HEK293T (cell line): ENCODE results near the gene DMAC2.

ENCODE experiments used
- CTCF ChIA-PET: fragments of 350-600 bp; formaldehyde crosslinking; extraction: SDS; loops from one replicate; lab custom pipeline; 2021; ENCODE audit warnings: antibody characterized with exemption, inconsistent platforms; lab: Yijun Ruan, JAX
- POLR2A ChIA-PET: fragments of 350-600 bp; formaldehyde crosslinking; extraction: SDS; loops from one replicate; lab custom pipeline; 2020; ENCODE audit warnings: antibody characterized with exemption, inconsistent platforms; lab: Yijun Ruan, JAX
- DNase-seq: peaks from one replicate; pipeline ENCODE4 v3.0.0; 2012; ENCODE audit warnings: mixed read lengths; ENCODE audit errors: extremely low spot score
- ARNT ChIP-seq: fragments of 450-650 bp; IDR thresholded peaks from 2 replicates; pipeline ENCODE4 v1.6.1; 2017; ENCODE audit warnings: mild to moderate bottlenecking
- BHLHE40 ChIP-seq: fragments of 450-650 bp; IDR thresholded peaks from 2 replicates; pipeline ENCODE4 v1.6.1; 2016; ENCODE audit warnings: mild to moderate bottlenecking, moderate library complexity, borderline replicate concordance
- CTBP1 ChIP-seq: fragments of 450-650 bp; IDR thresholded peaks from 2 replicates; pipeline ENCODE4 v1.6.1; 2016; ENCODE audit warnings: borderline replicate concordance
- ELF4 ChIP-seq: fragments of 450-650 bp; IDR thresholded peaks from 2 replicates; pipeline ENCODE4 v1.6.1; 2017; ENCODE audit warnings: antibody characterized with exemption
- FOXA1 ChIP-seq: fragments of 450-650 bp; IDR thresholded peaks from 2 replicates; pipeline ENCODE4 v1.6.1; 2016; ENCODE audit warnings: mild to moderate bottlenecking
- FOXK2 ChIP-seq: fragments of 450-650 bp; IDR thresholded peaks from 2 replicates; pipeline ENCODE4 v1.6.1; 2016; ENCODE audit warnings: mild to moderate bottlenecking
- FOXM1 ChIP-seq: fragments of 450-650 bp; IDR thresholded peaks from 2 replicates; pipeline ENCODE4 v1.6.1; 2017; ENCODE audit warnings: mild to moderate bottlenecking, borderline replicate concordance
- HDGF ChIP-seq: fragments of 450-650 bp; IDR thresholded peaks from 2 replicates; pipeline ENCODE4 v1.6.1; 2017; ENCODE audit warnings: antibody characterized with exemption, borderline replicate concordance
- L3MBTL2 ChIP-seq: fragments of 450-650 bp; conservative IDR thresholded peaks from 2 replicates; pipeline ENCODE4 v1.6.1; 2016; ENCODE audit warnings: mild to moderate bottlenecking
- LEF1 ChIP-seq: fragments of 450-650 bp; IDR thresholded peaks from 2 replicates; pipeline ENCODE4 v1.6.1; 2017; ENCODE audit warnings: mild to moderate bottlenecking, borderline replicate concordance
- NFRKB ChIP-seq: fragments of 450-650 bp; IDR thresholded peaks from 2 replicates; pipeline ENCODE4 v1.6.1; 2016; ENCODE audit warnings: mild to moderate bottlenecking, moderate library complexity
- PKNOX1 ChIP-seq: fragments of 450-650 bp; IDR thresholded peaks from 2 replicates; pipeline ENCODE4 v1.6.1; 2016
- SP1 ChIP-seq: fragments of 450-650 bp; IDR thresholded peaks from 2 replicates; pipeline ENCODE4 v1.6.1; 2017
- SUZ12 ChIP-seq: fragments of 450-650 bp; IDR thresholded peaks from 2 replicates; pipeline ENCODE4 v1.6.1; 2016; ENCODE audit warnings: mild to moderate bottlenecking
- TARDBP ChIP-seq: fragments of 450-650 bp; IDR thresholded peaks from 2 replicates; pipeline ENCODE4 v1.6.1; 2016
- ZNF384 ChIP-seq: fragments of 450-650 bp; IDR thresholded peaks from 2 replicates; pipeline ENCODE4 v1.6.1; 2016

The DMAC2 gene

DNA sequence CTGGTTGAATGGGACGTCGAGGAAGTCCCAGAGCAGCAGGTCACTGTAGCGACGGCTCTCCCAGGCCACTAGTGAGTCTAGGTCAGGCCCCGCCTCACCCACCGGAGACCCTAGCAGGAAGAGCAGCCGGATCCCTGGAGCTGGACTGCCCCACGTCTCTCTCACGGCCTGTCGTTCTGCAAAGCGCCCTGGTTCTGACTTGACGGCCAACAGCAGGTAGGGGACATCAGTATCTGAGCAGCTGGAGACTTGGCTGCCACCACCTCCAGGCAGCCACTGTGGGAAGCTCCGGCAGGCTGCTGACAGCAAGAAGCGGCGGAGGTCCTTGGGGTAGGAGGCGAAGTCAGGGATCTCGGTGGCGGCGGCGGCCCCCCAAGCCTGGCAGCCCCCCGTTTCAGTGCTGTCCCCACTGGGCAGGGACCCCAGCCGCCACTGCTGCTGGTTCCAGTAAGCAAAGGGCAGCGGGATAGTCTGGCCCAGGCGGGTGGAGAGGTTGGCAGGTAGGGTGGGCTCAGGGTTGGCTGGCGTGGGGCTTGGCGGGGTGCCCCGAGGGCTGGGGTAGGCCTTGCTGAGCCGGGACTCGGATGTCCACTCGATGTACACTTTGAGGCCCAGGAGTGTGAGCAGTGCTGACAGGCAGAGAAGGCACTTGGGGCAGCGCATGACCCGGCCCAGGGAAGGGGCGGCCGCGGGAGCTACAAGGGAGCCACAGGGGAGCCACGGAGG is 13.4 kb downstream of the DMAC2 start:
- TF ChIP-seq ELF4 = no peak
- no peak for TF ChIP-seq HDGF
- no peak for TF ChIP-seq SP1
- DNase-seq = no peak
- CTCF ChIA-PET = no interaction called here
- POLR2A ChIA-PET = interaction anchor here (1.1 kb wide), 2 partner anchors 11 to 13 kb away, joined by 3 to 9 read pairs; partner anchors contain the start of gene DMAC2

GRCh38 chr19:41425174-41426115 is 14.3 kb downstream of the DMAC2 start:
- ChIA-PET POLR2A (interaction anchor here (1.5 kb wide), 1 partner anchor 14 kb away, joined by 7 read pairs; the partner anchor contains the start of gene DMAC2), CTCF (no interaction called here)
- DNase-seq = no peak
- TF ChIP-seq TARDBP = no peak
- no peak for TF ChIP-seq ARNT
- no peak for TF ChIP-seq CTBP1
- no peak for TF ChIP-seq FOXK2

DNA sequence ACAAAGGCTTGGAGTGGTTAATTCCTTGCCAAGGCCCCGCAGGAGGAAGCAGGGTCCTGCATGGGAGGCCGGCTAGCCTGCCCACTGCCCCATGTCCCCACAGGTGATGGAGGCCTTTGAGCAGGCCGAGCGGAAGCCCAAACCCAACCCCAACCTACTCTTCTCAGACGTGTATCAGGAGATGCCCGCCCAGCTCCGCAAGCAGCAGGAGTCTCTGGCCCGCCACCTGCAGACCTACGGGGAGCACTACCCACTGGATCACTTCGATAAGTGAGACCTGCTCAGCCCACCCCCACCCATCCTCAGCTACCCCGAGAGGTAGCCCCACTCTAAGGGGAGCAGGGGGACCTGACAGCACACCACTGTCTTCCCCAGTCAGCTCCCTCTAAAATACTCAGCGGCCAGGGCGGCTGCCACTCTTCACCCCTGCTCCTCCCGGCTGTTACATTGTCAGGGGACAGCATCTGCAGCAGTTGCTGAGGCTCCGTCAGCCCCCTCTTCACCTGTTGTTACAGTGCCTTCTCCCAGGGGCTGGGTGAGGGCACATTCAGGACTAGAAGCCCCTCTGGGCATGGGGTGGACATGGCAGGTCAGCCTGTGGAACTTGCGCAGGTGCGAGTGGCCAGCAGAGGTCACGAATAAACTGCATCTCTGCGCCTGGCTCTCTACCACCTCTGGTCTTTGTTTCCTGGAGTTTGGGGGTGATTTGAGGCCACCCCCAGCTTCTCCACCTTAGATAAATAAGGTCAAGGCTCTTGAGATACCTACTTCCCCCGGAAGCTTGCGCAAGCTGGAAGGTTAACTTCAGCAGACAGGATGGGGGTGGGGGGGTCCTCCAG is 15.2 kb downstream of the DMAC2 start:
- CTCF ChIA-PET = no interaction called here
- TF ChIP-seq NFRKB (no peak), LEF1 (no peak), CTBP1 (no peak), TARDBP (no peak), ZNF384 (no peak), FOXA1 (no peak), SP1 (no peak), BHLHE40 (no peak), FOXK2 (no peak), HDGF (no peak), FOXM1 (no peak)
- no peak for DNase-seq
- POLR2A ChIA-PET = interaction anchor here (1.5 kb wide), 1 partner anchor 15 kb away, joined by 7 read pairs; the partner anchor contains the start of gene DMAC2

GRCh38 chr19:41422955-41423354 is 16.8 kb downstream of the DMAC2 start:
- ChIA-PET POLR2A (no interaction called here), CTCF (no interaction called here)
- TF ChIP-seq CTBP1 (no peak), FOXM1 (no peak), FOXK2 (no peak), SP1 (no peak), LEF1 (no peak), NFRKB (no peak), PKNOX1 (no peak), L3MBTL2 (no peak), HDGF (no peak), FOXA1 (no peak)
- DNase-seq = no peak

DNA sequence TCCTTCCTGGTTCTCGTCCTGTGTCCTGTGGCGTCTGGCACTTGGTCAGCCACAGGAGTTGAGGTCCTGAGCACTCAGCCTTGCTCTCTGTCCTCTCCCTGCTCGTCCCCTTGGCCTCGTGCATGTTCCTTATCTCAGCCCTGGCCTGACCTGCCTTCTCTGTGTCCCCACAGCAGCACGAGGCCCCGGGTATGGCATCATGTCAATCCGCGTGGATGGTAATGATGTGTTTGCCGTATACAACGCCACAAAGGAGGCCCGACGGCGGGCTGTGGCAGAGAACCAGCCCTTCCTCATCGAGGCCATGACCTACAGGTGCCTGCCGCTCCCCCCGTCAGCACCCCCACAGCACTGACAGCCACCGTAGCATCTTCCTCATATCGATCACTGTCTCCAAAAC is 17.3 kb downstream of the DMAC2 start:
- POLR2A ChIA-PET = no interaction called here
- CTCF ChIA-PET = no interaction called here
- TF ChIP-seq FOXK2 (no peak), CTBP1 (no peak), PKNOX1 (no peak), BHLHE40 (no peak), FOXM1 (no peak), ELF4 (no peak), TARDBP (no peak), LEF1 (no peak), ZNF384 (no peak), HDGF (no peak), NFRKB (no peak), L3MBTL2 (no peak), SP1 (no peak), ARNT (no peak), FOXA1 (no peak), SUZ12 (no peak)
- DNase-seq = no peak

DNA sequence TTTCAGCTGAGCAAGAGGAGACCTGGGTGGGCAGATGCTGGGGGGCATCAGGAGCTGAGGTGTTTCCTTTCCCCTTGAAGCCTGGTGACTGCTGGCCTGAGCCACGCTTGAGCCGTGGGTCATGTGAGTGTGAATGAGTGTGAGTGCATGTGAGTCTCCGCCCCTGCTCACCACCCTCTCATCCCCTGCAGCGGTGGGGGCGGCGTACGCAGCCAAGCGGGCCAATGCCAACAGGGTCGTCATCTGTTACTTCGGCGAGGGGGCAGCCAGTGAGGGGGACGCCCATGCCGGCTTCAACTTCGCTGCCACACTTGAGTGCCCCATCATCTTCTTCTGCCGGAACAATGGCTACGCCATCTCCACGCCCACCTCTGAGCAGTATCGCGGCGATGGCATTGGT is 17.7 kb downstream of the DMAC2 start:
- CTCF ChIA-PET = no interaction called here

More for the DNA sequence above, 17.7 kb downstream of the DMAC2 start:
- no peak for DNase-seq
- POLR2A ChIA-PET = no interaction called here
- TF ChIP-seq FOXA1 (no peak), CTBP1 (no peak), ZNF384 (no peak), FOXK2 (no peak), LEF1 (no peak), SUZ12 (no peak), ARNT (no peak), PKNOX1 (no peak), SP1 (no peak), FOXM1 (no peak), HDGF (no peak), L3MBTL2 (no peak), NFRKB (no peak), TARDBP (no peak), ELF4 (no peak), BHLHE40 (no peak)
